Pancreas (tissue), 10 donors: ENCODE data around the gene TOP3B. TPM values are rescaled to one million over a fixed set of nuclear protein-coding genes. Genes with fewer than 3 reads are reported as not detected.

Source experiments
- ATAC-seq, 4 donors: fragments of 200-7000 bp; cut with Tn5 transposase; one replicate each; pipeline versions ENCODE4 v1.8.0 to v1.9.1; 2020; ENCODE audit warnings: mild to moderate bottlenecking in 4 of 4, moderate library complexity in 4 of 4
- DNase-seq, 6 donors: peaks; one replicate each; pipeline ENCODE4 v3.0.0-alpha.2; 2020
- FAIRE-seq: peaks from 2 replicates; lab custom pipeline; 2012; peaks lifted over from hg19 to GRCh38; lab: Jason Lieb, UNC
- H3K27ac ChIP-seq, 4 donors: fragments of 200-600 bp; sonication (generic); 1 replicate in 3 of 4; 2 replicates in 1 of 4; pipeline versions ENCODE4 v1.5.0 to v1.8.0; 2020
- H3K27me3 ChIP-seq, 4 donors: fragments of 200-600 bp; one replicate each; pipeline ENCODE4 v1.8.0; 2021
- H3K36me3 ChIP-seq, 3 donors: fragments of 200-600 bp; sonication (generic) in 1 of 3; one replicate each; pipeline versions ENCODE4 v1.5.0 to v1.8.0; 2020 to 2021
- H3K4me1 ChIP-seq, 3 donors: fragments of 200-600 bp; one replicate each; pipeline ENCODE4 v1.8.0; 2021
- H3K4me3 ChIP-seq, 4 donors: fragments of 200-600 bp; sonication (generic) in 2 of 4; one replicate each; pipeline versions ENCODE4 v1.5.0 to v1.8.0; 2020 to 2021
- H3K9me3 ChIP-seq, 4 donors: fragments of 200-600 bp; one replicate each; pipeline ENCODE4 v1.8.0; 2021
- CTCF ChIP-seq, 4 donors: fragments of 200-600 bp; sonication (generic) in 3 of 4; IDR thresholded peaks; one replicate each; pipeline versions ENCODE4 v1.5.0 to v1.8.0; 2021; ENCODE audit warnings: antibody characterized with exemption in 4 of 4
- WGBS, 2 donors: extraction: QIAGEN DNeasy Blood & Tissue Kit; methylation state at CpG; one replicate each; pipeline ENCODE4 v1.1.7; 2013; 5-methylcytosine and 5-hydroxymethylcytosine counted together
- intact Hi-C, 3 donors: fragments of 100-400 bp; cut with DNase I; formaldehyde crosslinking; loops; one replicate each; pipeline versions ENCODE4 v1.11.1 to v1.14.2; 2022
- polyA plus RNA-seq, 2 donors: library from polyadenylated mRNA; stranded (reverse); fragments of 200-250 nt; gene quantifications; one replicate each; pipeline ENCODE4 v1.2.3, GENCODE V29; 2013
- total RNA-seq, 6 donors: library from RNA; stranded (reverse); fragmentation: NEBNext Ultra II Directional in 4 of 6; extraction: Animal tissue kit (Norgen Biotek cat#: 25700) in 4 of 6; gene quantifications; one replicate each; pipeline versions ENCODE4 v1.2.1 to v1.2.4, GENCODE V29; 2021 to 2023
- donor health status: healthy with polysubstance abuse.
- donor health status: DM: no; HTN: no; CAD: no; lungs with moderate emphysema.
- donor health status: DM: no; HTN: no; CAD: no.
- donor health status: control.
- donor health status: control.
- donor health status: Bipolar disorder and iron deficiency.
- donor health status: DM: yes; HTN: yes; CAD: no.
- donor health status: DM: no; HTN: no; CAD: no.
- donor health status: DM: no; HTN: no; CAD: no.
- donor health status: DM: yes; HTN: yes; CAD: no.

Gene TOP3B
- total and polyA plus RNA-seq, 8 donors = 6.7 to 20.5 (median 11.3) TPM

DNA sequence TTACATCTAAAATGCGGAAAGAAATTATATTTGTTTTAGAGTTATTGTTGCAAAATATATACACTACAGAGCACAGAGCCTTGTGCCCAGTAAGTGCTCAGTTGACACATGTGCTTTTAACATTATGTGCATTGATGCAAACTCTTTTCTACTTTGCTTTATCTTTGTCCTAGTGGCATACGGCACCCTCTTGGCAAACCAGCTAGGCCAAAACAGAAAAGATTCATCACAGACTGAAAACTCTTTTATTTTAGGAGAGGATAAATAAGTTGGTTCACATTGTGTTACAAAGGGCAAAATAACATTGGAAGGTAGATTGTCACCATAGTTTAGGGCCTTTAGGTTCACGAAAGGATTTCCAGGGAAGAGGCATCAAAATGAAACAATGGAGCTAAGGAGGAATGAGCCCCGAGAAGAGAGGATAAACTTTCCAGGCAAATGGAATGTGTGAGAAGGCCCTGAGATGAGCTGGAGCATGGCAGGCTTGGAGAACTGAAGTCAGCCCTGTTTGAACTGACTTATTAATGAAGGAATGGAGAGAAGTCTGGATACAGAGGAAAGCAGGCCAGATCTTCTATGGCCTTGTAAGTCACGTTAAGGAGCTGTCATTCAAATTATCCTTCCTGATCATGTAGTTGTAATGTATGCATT lies 23.5 kb upstream of the TOP3B start:
- no peaks in the 10 kb centered on the region for H3K9me3 ChIP-seq
- DNase-seq (no peak), FAIRE-seq (no peak), ATAC-seq (no peak)
- 69 to 70% methylated on average over 5 of the region's 5 CpGs for WGBS, 2 donors
- no peaks in the 10 kb centered on the region for H3K36me3 ChIP-seq
- intact Hi-C loops = no loop called here
- no peak overlapping the region for H3K27ac ChIP-seq
- no peaks in the 10 kb centered on the region for H3K27me3 ChIP-seq
- H3K4me1 ChIP-seq = no peaks in the 10 kb centered on the region
- H3K4me3 ChIP-seq = no peak overlapping the region
- no peak for TF ChIP-seq CTCF (IDR thresholded peaks at IDR 0.05)

DNA sequence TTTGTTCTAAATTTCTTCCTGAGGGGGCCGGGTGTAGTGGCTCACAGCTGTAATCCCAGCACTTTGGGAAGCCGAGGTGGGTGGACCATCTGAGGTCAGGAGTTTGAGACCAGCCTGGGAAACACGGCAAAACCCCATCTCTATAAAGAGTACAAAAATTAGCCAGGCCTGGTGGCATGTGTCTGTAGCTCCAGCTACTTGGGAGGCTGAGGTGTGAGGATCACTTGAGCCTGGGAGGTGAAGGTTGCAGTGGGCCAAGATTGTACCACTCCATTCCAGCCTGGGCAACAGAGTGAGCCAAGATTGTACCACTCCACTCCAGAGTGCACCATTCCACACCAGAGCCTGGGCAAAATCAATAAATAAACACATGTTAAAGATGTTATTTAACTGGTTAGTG lies 20.6 kb upstream of the TOP3B start:
- no peaks in the 10 kb centered on the region for H3K9me3 ChIP-seq
- ATAC-seq (no peak), FAIRE-seq (no peak), DNase-seq (no peak)
- TF ChIP-seq CTCF (IDR thresholded peaks at IDR 0.05) = no peak
- no peak overlapping the region for H3K4me3 ChIP-seq
- no peaks in the 10 kb centered on the region for H3K27me3 ChIP-seq
- H3K4me1 ChIP-seq = no peaks in the 10 kb centered on the region
- 64 to 70% methylated on average over 3 of the region's 3 CpGs for WGBS, 2 donors
- intact Hi-C loops = no loop called here
- H3K36me3 ChIP-seq = no peaks in the 10 kb centered on the region
- no peak overlapping the region for H3K27ac ChIP-seq

DNA sequence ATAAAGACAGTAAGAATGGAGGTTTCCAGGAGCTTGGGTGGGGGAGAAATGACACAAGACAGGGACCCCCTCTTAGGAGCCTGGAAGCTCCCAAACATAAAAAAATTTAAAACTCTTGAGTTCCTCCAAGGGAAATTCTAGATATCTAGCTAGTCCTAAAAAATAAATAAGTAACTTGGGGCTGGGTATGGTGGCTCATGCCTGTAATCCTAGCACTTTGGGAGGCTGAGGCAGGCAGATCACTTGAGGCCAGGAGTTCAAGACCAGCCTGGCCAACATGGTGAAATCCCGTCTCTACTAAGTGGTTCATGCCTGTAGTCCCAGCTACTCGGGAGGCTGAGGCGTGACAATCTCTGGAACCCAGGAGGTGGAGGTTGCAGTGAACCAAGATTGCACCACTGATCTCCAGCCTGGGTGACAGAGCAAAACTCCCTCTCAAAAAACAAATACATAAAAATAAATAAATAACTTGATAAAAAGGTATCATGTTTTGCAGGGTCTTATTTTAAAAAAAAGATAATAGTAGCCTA lies 20.0 kb upstream of the TOP3B start:
- H3K27me3 ChIP-seq = no peaks in the 10 kb centered on the region
- H3K36me3 ChIP-seq = no peaks in the 10 kb centered on the region
- intact Hi-C loops = no loop called here
- no peak for TF ChIP-seq CTCF (IDR thresholded peaks at IDR 0.05)
- H3K4me3 ChIP-seq = no peak overlapping the region
- no peak for FAIRE-seq
- no peaks in the 10 kb centered on the region for H3K4me1 ChIP-seq
- no peaks in the 10 kb centered on the region for H3K9me3 ChIP-seq
- no peak for ATAC-seq
- no peak for DNase-seq
- WGBS, 2 donors = 82 to 89% methylated on average over 3 of the region's 3 CpGs
- H3K27ac ChIP-seq = no peak overlapping the region

DNA sequence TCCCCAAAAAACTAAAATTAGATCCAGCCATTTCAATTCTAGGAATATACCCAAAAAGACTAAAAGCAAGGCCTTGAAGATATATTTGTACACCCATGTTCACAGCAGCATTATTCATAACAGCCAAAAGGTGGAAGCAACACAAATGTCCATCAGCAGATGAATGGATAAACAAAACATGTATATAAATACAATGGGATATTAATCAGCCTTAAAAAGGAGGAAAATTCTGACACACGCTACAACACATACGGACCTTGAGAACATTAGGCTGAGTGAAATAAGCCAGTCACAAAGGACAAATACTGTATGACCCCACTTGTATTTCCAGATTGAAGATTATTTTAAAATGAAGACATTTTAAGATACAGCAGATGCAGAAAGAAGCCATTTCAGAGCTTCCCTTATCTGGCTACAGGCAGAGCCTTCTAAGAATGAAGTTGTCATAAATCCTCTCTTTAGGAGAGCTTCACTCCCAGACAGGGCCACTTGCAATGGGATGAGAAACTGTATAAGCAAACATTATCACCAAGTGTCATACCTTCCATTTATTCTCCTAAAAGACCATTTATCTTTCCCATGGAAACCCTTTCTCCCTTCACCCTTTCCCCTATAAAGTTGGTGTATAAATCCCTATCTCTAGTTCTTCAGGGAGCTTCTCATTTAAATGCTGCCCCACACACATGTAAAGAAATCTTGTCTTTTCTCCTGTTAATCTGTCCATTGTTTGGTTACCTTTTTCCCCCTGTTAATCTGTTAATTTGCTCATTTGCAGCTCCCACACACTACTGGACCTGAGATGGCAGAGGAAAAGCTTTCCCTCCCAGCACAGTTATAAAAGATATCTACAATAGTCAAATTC lies 19.3 kb upstream of the TOP3B start:
- DNase-seq (no peak), ATAC-seq (no peak), FAIRE-seq (no peak)
- no peaks in the 10 kb centered on the region for H3K27me3 ChIP-seq
- no peaks in the 10 kb centered on the region for H3K36me3 ChIP-seq
- WGBS, 2 donors = 91 to 94% methylated on average over 2 of the region's 2 CpGs
- intact Hi-C loops = no loop called here
- no peak overlapping the region for H3K27ac ChIP-seq
- H3K4me1 ChIP-seq = no peaks in the 10 kb centered on the region
- H3K4me3 ChIP-seq = no peak overlapping the region
- no peak for TF ChIP-seq CTCF (IDR thresholded peaks at IDR 0.05)
- no peaks in the 10 kb centered on the region for H3K9me3 ChIP-seq
